MM.1S (cell line): Measurements from ENCODE around the gene ELN.

Source experiments
- EZH2 ChIP-seq: fragments of 300-600 bp; sonication (generic); optimal IDR thresholded peaks from 2 replicates; pipeline ENCODE3; 2017; ENCODE audit warnings: low read depth, mild to moderate bottlenecking, antibody characterized with exemption, low read length, mixed read lengths
- TF ChIP-seq, protein P1 (sequence below): fragments of 300-600 bp; sonication (generic); IDR thresholded peaks from 2 replicates; pipeline ENCODE4 v1.5.1; 2016; ENCODE audit warnings: antibody characterized with exemption, low read length, mixed read lengths

DNA sequence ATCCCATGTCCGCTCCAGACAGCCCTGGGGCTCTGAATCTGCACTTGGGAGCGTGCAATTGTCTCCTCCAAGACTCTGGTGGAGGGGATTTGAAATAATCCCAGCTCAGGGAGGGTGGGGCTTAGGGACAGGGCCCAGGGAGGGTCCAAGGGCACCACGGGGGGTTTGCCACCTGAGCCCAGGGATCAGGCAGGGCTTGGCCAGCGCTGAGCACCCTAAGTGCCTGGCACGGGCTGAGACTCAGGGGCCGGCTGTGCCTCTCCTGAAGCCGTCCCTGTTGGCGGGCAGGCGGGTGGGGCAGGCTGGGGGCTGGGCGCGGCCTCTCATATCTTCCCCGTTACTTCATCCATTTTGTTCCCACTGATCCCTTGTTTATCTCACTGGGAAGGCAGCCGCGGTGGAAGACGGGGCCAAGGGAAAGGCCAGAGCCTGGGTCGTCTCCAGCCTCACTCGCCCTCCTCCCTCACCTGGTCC lies 41.8 kb upstream of the ELN start:
- TF ChIP-seq, protein P1, sequence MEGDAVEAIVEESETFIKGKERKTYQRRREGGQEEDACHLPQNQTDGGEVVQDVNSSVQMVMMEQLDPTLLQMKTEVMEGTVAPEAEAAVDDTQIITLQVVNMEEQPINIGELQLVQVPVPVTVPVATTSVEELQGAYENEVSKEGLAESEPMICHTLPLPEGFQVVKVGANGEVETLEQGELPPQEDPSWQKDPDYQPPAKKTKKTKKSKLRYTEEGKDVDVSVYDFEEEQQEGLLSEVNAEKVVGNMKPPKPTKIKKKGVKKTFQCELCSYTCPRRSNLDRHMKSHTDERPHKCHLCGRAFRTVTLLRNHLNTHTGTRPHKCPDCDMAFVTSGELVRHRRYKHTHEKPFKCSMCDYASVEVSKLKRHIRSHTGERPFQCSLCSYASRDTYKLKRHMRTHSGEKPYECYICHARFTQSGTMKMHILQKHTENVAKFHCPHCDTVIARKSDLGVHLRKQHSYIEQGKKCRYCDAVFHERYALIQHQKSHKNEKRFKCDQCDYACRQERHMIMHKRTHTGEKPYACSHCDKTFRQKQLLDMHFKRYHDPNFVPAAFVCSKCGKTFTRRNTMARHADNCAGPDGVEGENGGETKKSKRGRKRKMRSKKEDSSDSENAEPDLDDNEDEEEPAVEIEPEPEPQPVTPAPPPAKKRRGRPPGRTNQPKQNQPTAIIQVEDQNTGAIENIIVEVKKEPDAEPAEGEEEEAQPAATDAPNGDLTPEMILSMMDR = no peak
- TF ChIP-seq EZH2 = no peak
